Stimulated activated naive CD8-positive, alpha-beta T cell treated with anti-CD3 and anti-CD28 coated beads, Interleukin-15, amount 100 ng/mL, for 72 hours (primary cell): Measurements from ENCODE around the gene BAHD1.

Experiments
- ATAC-seq: fragments of 150-1000 bp; cut with Tn5 transposase; 2 replicates; pipeline ENCODE4 v1.10.0; 2021; ENCODE audit warnings: mild to moderate bottlenecking, moderate library complexity
- DNase-seq, 2 donors: peaks; one replicate each; pipeline ENCODE4 v3.0.0; 2021 to 2022
- H3K27ac Mint-ChIP-seq, 2 donors: one replicate each; pipeline ENCODE4 v1.8.0; 2022; ENCODE audit warnings: mild to moderate bottlenecking in 2 of 2, mixed read lengths in 2 of 2, moderate library complexity in 2 of 2
- H3K27me3 Mint-ChIP-seq: one replicate; pipeline ENCODE4 v1.8.0; 2022; ENCODE audit warnings: mixed read lengths
- H3K4me1 Mint-ChIP-seq: one replicate; pipeline ENCODE4 v1.8.0; 2022; ENCODE audit warnings: mild to moderate bottlenecking, mixed read lengths
- H3K4me3 Mint-ChIP-seq, 2 donors: one replicate each; pipeline ENCODE4 v1.8.0; 2022; ENCODE audit warnings: mild to moderate bottlenecking in 2 of 2, mixed read lengths in 2 of 2, moderate library complexity in 1 of 2
- H3K9me3 Mint-ChIP-seq, 2 donors: one replicate each; pipeline ENCODE4 v1.8.0; 2022; ENCODE audit warnings: mixed read lengths in 2 of 2

BAHD1 gene

GRCh38 chr15:40486066-40486770, 45.5 kb downstream of the BAHD1 start:
- peaks cover under 1% of the 10 kb centered on the region for H3K4me1 Mint-ChIP-seq
- no peaks in the 10 kb centered on the region for H3K9me3 Mint-ChIP-seq
- no peak overlapping the region for H3K27ac Mint-ChIP-seq
- ATAC-seq (no peak), DNase-seq (no peak)
- H3K27me3 Mint-ChIP-seq = peaks cover 11% of the 10 kb centered on the region
- H3K4me3 Mint-ChIP-seq = no peak overlapping the region

- ATAC-seq (no peak), DNase-seq (no peak)
- H3K9me3 Mint-ChIP-seq = no peaks in the 10 kb centered on the region
- H3K4me3 Mint-ChIP-seq = no peak overlapping the region
- no peak overlapping the region for H3K27ac Mint-ChIP-seq
- H3K4me1 Mint-ChIP-seq = peaks cover 10% of the 10 kb centered on the region
- H3K27me3 Mint-ChIP-seq = peaks cover 11% of the 10 kb centered on the region
Observed at GRCh38 chr15:40487816-40488682, 47.3 kb downstream of the BAHD1 start.

GRCh38 chr15:40489274-40490175, 48.8 kb downstream of the BAHD1 start:
- Mint-ChIP-seq H3K27ac (no peak overlapping the region), H3K27me3 (peaks cover 11% of the 10 kb centered on the region)

GRCh38 chr15:40493089-40493840, 52.5 kb downstream of the BAHD1 start:
- Mint-ChIP-seq H3K4me3 (peak overlapping the region; percentile 18 to 32), H3K27ac (peak overlapping the region; percentile 9 to 12), H3K27me3 (peaks cover 5% of the 10 kb centered on the region), H3K9me3 (no peaks in the 10 kb centered on the region), H3K4me1 (peaks cover 45% of the 10 kb centered on the region)
- ATAC-seq (peak; percentile 99), DNase-seq (peak; percentile 60 to 86)

More at GRCh38 chr15:40489274-40490175, 48.8 kb downstream of the BAHD1 start:
- Mint-ChIP-seq H3K9me3 (no peaks in the 10 kb centered on the region), H3K4me1 (peaks cover 25% of the 10 kb centered on the region), H3K4me3 (no peak overlapping the region)
- DNase-seq (no peak), ATAC-seq (no peak)

GRCh38 chr15:40495516-40495915, 54.8 kb downstream of the BAHD1 start:
- DNase-seq (no peak), ATAC-seq (no peak)
- no peak overlapping the region for H3K4me3 Mint-ChIP-seq
- peaks cover 16% of the 10 kb centered on the region for H3K27me3 Mint-ChIP-seq
- no peak overlapping the region for H3K27ac Mint-ChIP-seq
- H3K9me3 Mint-ChIP-seq = no peaks in the 10 kb centered on the region
- H3K4me1 Mint-ChIP-seq = peaks cover 47% of the 10 kb centered on the region

- Mint-ChIP-seq H3K27ac (peak overlapping the region in 1 of 2 donors; percentile 69), H3K4me3 (no peak overlapping the region)
- ATAC-seq = no peak
Observed at GRCh38 chr15:40498418-40498817, 57.7 kb downstream of the BAHD1 start.

GRCh38 chr15:40498891-40499290, 58.1 kb downstream of the BAHD1 start:
- peaks cover 24% of the 10 kb centered on the region for H3K27me3 Mint-ChIP-seq
- H3K4me1 Mint-ChIP-seq = peaks cover 28% of the 10 kb centered on the region
- ATAC-seq = no peak
- no peak for DNase-seq
- no peaks in the 10 kb centered on the region for H3K9me3 Mint-ChIP-seq
- no peak overlapping the region for H3K4me3 Mint-ChIP-seq
- H3K27ac Mint-ChIP-seq = peak overlapping the region in 1 of 2 donors; percentile 36

More at GRCh38 chr15:40498418-40498817, 57.7 kb downstream of the BAHD1 start:
- DNase-seq = no peak
- Mint-ChIP-seq H3K9me3 (no peaks in the 10 kb centered on the region), H3K4me1 (peaks cover 33% of the 10 kb centered on the region), H3K27me3 (peaks cover 24% of the 10 kb centered on the region)

GRCh38 chr15:40499931-40500330, 59.2 kb downstream of the BAHD1 start:
- no peak for DNase-seq
- Mint-ChIP-seq H3K4me1 (peaks cover 19% of the 10 kb centered on the region), H3K9me3 (no peaks in the 10 kb centered on the region), H3K4me3 (no peak overlapping the region), H3K27ac (no peak overlapping the region), H3K27me3 (peaks cover 24% of the 10 kb centered on the region)
- no peak for ATAC-seq

GRCh38 chr15:40500568-40501330, 60.0 kb downstream of the BAHD1 start:
- H3K27ac Mint-ChIP-seq = no peak overlapping the region
- H3K4me1 Mint-ChIP-seq = peaks cover 15% of the 10 kb centered on the region
- no peaks in the 10 kb centered on the region for H3K9me3 Mint-ChIP-seq

GRCh38 chr15:40501487-40501886, 60.7 kb downstream of the BAHD1 start:
- H3K4me1 Mint-ChIP-seq = peaks cover 14% of the 10 kb centered on the region
- ATAC-seq (no peak), DNase-seq (no peak)
- H3K4me3 Mint-ChIP-seq = no peak overlapping the region
- H3K27ac Mint-ChIP-seq = no peak overlapping the region
- H3K9me3 Mint-ChIP-seq = no peaks in the 10 kb centered on the region
- H3K27me3 Mint-ChIP-seq = peaks cover 36% of the 10 kb centered on the region

More at GRCh38 chr15:40500568-40501330, 60.0 kb downstream of the BAHD1 start:
- H3K4me3 Mint-ChIP-seq = no peak overlapping the region
- ATAC-seq = peak; percentile 49
- H3K27me3 Mint-ChIP-seq = peaks cover 29% of the 10 kb centered on the region
- no peak for DNase-seq

GRCh38 chr15:40506964-40507571, 66.3 kb downstream of the BAHD1 start:
- Mint-ChIP-seq H3K27ac (no peak overlapping the region), H3K27me3 (peaks cover 66% of the 10 kb centered on the region), H3K4me3 (peak overlapping the region; percentile 46 to 68), H3K4me1 (peaks cover 25% of the 10 kb centered on the region), H3K9me3 (no peaks in the 10 kb centered on the region)
- ATAC-seq (peak; percentile 83), DNase-seq (peak; percentile 52 to 63)

GRCh38 chr15:40508216-40508615, 67.5 kb downstream of the BAHD1 start:
- no peaks in the 10 kb centered on the region for H3K9me3 Mint-ChIP-seq
- DNase-seq (no peak), ATAC-seq (no peak)
- no peak overlapping the region for H3K4me3 Mint-ChIP-seq
- peaks cover 69% of the 10 kb centered on the region for H3K27me3 Mint-ChIP-seq
- H3K4me1 Mint-ChIP-seq = peaks cover 30% of the 10 kb centered on the region
- H3K27ac Mint-ChIP-seq = no peak overlapping the region

- peaks cover 30% of the 10 kb centered on the region for H3K4me1 Mint-ChIP-seq
- H3K4me3 Mint-ChIP-seq = peak overlapping the region in 1 of 2 donors; percentile 19
- H3K9me3 Mint-ChIP-seq = no peaks in the 10 kb centered on the region
- H3K27ac Mint-ChIP-seq = no peak overlapping the region
- ATAC-seq (no peak), DNase-seq (no peak)
- peaks cover 77% of the 10 kb centered on the region for H3K27me3 Mint-ChIP-seq
Observed at GRCh38 chr15:40510201-40510600, 69.4 kb downstream of the BAHD1 start.

GRCh38 chr15:40511093-40511471, 70.3 kb downstream of the BAHD1 start:
- Mint-ChIP-seq H3K27ac (peak overlapping the region in 1 of 2 donors; percentile 20), H3K4me3 (peak overlapping the region; percentile 81 to 85), H3K9me3 (no peaks in the 10 kb centered on the region), H3K27me3 (peaks cover 69% of the 10 kb centered on the region), H3K4me1 (peaks cover 30% of the 10 kb centered on the region)
- ATAC-seq (peak; percentile 72), DNase-seq (peak; percentile 20 to 48)
